SKM-1 treated with dmso at 0.1 percent for 144 hours (cell line): Measurements from ENCODE around the gene FGF6.
A peak's percentile ranks its signal among the peaks of the same experiment; 100 is the strongest.

Experiments
- DNase-seq: peaks from one replicate; lab custom pipeline; 2025; ENCODE audit not compliant: unreplicated experiment; lab: John Stamatoyannopoulos, UW

Gene FGF6

GRCh38 chr12:4448371-4448940, 2.8 kb upstream of the FGF6 start:
- no peak for DNase-seq

DNA sequence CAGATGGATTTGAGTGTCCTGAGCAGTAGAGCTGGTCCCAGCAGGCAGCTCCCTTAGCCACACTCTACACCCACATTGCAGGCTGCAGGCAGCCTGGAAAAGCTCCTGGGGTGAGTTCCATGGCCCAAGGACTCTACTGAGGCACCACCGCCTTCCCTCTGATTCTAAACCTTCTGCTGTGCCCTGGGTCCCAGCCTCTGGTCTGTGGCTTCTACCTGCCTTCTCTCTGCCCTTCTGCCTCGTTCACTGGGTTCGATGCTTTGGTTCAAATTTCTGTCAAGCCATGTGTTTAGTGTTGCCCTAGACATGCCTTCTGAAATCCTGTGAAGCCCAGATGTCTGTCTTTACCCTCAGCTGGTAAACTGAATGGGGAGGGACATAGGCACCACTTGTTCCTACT, 1.5 kb upstream of the FGF6 start:
- DNase-seq = no peak

- DNase-seq = no peak
Observed at GRCh38 chr12:4446335-4446734, 720 bp upstream of the FGF6 start.

DNA sequence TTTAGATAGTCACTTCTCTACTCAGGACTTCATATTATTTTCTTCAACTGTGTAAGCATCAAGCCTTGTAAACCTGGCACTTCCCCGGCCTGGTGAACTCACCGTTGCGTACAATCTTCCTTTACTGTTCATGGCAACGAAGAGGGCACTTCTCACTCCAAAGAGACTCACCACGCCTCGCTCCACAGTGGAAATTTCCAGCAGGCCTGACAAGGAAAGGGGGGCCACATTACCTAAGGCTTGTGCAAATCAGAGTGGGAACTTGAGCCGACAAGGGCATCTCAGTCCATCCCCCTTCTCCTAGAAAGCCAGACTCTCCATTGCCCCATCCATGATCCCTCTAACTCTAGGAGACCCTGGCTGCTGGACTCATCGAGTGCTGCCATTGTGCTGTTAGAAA, 1.6 kb downstream of the FGF6 start:
- DNase-seq = no peak

GRCh38 chr12:4443616-4444015, 2.0 kb downstream of the FGF6 start:
- no peak for DNase-seq

GRCh38 chr12:4441355-4442335, 4.0 kb downstream of the FGF6 start:
- DNase-seq = no peak

- no peak for DNase-seq
Observed at GRCh38 chr12:4440187-4440941, 5.3 kb downstream of the FGF6 start.

- DNase-seq = no peak
Observed at GRCh38 chr12:4439736-4440135, 5.9 kb downstream of the FGF6 start.

DNA sequence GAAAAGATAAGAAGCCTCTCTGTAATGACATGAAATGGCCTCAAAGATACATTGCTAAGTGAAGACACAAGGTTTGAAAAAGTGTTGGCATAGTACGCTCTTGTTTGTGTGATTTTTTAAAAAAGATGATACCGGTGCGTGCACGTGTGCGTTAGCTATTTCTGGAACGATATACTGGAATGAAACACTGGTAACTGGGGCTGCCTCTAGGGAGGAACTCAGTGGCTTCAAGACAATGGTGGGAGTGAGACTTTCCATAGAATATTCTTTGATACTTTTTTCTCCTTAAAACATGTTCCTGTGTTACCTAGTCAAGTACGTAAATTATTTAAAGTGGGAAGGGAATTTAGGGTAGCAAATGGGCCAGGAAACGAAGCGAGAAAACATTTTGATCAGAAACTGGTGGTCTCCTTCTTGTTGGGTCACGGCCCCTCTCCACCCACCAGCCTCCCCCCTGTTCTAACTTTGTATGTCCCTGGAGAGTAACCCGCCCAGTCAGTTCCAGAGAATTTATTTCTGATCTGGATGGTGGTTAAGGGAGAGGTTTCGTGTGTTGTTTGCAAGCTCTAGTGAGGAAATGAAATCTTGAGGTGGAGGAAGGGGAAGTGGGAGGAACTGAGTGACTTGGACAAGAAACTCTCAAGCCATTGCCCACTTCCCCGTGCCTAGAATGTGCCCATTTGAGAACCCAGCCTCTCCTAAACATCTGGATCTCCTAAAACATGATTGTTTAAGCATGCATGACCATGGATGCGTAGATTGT, 6.6 kb downstream of the FGF6 start:
- peak; percentile 72 for DNase-seq

GRCh38 chr12:4435537-4435936, 10.1 kb downstream of the FGF6 start:
- DNase-seq = no peak

DNA sequence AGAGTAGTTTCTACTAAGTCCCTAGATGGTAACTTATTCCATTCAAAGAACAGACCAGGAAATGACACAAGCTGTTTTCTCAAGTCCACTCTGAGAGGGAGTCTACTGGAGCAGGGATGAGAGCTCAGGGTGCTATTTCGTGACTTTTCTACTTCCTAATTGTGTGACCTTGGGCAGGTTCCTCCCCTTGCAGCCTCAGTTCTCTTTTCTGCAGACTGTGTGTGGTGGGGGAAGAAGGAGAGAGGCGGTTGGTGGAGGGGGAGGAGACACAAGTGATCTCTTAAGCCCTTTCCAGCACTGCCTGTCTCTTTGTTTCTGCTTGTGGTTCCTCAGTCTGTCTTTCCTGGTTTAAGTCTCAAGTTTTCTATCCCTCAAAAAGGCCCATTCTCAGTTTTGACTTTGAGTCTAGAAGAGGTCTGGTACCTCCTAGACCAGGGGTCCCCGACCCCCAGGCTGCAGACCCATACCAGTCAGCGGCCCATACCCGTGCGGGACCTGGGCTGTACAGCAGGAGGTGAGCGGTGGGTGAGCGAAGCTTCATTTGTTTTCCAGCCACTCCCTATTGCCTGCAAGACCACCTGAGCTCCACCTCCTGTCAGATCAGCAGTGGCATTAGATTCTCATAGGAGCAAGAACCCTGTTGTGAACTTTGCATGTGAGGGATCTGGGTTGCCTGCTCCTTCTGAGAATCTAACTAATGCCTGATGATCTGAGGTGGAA, 10.7 kb downstream of the FGF6 start:
- DNase-seq = peak; percentile 84

DNA sequence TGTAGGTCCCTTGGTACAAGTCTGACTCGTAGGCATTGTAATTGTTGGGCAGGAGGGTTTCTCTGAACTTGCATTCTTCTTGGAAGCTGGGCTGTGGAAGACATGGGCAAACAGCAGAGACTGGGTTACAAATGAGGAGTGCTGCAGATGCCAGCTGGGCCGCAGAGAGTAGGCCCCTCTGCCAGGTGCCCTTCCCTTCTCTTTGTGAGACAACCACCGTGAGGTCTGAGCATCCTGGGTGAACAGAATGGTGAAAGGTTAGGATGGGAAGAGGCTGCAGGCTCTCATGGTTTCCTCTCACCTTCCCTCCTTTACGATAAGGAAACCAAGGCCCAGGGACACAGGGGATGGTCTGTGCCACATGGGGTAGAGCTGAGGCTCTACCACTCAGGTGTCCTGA, 11.3 kb downstream of the FGF6 start:
- DNase-seq = no peak

DNA sequence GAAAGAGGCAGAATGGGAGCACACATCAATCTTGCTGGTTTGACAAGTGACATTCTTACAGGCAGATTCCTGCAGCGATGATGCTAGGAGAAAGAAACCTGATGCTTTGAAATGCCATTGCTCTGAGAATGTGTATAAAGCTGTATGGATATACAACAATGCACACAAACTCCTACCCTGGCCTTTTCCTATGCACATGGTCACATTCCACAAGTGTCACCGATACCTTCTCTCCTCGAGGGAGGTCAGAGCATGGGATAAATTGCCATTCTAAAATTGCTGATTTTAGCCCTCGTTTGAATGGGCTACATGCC, 11.9 kb downstream of the FGF6 start:
- no peak for DNase-seq

DNA sequence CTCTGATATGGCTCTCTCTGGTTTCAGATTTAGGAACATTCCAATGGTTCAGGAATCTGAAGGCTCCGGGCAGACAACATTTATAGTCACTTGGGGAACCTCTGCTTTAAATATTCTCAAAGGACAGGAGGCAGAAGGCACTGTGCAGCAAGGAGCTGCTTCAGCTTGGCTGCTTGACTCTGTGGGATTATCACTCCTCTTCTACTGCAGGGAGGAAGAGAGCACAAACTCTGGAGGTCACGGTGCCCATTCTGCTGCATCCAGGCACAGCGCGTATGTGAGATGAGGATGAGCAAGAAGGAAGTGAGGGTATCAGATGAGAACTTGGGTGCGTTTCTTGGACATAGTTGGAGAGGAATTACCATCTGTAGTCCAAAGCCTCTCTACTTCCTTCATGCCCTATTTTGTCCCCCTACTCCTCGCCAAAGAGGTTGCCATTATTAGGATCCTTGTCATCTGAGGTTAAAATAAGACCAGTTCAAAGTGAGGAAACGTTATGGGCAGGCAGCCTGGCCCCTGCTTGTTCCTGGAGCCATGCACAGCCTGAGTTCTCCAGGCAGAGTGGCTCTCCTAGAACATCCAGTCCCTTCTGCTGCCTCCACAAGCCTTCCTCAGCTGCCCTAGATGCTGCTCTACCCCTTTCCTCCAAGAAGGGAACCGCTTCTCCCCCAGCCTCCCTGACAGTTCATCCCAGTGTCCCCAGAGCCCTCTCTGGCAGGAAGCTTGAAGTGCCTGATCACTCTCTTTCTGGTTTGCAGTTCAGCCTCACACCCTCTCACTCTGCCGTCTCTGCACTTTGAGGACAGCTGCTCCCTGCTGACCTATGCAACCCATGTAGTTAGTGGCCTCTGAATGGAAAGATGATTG, 12.5 kb downstream of the FGF6 start:
- no peak for DNase-seq

- no peak for DNase-seq
Observed at GRCh38 chr12:4431866-4432265, 13.7 kb downstream of the FGF6 start.

DNA sequence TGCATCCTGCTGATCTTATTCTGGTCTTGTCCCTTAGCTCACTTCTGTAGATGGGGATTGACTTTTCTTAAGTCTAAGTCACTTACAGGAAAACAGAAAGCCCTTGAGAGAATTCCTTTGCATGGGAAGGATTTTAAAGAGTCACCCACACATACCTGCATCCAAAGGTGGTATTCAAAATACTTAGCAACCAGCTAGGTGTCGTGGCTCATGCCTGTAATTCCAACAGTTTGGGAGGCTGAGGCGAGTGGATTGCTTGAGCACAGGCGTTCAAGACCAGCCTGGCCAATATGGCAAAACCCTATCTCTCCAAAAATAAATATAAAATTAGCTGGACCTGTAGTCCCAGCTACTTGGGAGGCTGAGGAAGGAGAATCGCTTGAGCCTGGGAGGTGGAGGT, 14.2 kb downstream of the FGF6 start:
- no peak for DNase-seq

DNA sequence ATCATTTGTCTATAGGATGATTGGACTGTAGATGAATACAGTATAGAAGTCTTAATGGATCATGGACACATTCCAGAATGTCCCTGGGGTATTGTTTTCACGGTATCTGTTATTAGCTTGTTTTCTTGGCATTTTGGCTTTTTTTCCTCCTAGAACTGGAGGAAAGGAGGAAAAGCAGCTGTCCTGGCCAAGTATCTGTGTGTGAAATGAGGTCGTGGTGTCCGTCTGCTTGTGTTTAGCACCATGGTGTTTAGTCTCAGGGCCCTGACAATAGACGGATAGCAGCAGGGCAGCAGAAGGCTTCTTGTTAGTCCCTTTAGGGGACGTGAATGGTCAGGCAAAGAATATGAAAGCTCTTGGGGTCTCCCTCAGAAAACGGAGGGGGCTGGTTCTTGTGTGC, 21.2 kb downstream of the FGF6 start:
- DNase-seq = no peak

DNA sequence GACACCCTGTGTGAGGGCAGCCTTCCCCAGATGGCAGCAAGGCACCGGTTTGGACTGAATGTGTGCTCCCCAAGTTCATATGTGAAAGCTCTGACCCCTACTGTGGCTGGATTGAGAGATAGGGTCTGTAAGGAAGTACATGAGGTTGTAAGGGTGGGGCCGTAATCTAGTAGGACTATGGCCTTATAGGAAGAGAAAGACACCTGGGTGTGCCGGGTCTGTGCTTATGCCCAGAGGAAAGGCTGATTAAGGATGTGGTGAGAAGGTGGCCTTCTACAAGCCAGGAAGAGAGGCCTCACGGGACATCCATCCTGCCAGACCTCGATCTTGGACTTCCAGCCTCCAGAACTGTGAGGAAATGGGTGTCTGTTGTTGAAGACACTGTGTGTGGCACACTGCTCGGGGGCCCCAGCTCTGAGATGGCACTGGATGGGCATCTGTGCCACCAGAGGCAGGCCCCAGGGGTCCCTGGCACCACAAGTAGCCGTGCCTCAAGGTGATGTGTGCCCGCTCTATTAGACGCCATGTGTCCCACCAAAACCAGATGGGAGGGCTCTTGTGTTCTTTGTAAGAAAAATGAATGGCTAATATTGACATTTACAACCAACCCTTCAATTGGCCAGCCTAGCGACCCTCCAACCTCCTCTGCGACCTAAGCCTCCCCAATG, 22.0 kb downstream of the FGF6 start:
- no peak for DNase-seq

DNA sequence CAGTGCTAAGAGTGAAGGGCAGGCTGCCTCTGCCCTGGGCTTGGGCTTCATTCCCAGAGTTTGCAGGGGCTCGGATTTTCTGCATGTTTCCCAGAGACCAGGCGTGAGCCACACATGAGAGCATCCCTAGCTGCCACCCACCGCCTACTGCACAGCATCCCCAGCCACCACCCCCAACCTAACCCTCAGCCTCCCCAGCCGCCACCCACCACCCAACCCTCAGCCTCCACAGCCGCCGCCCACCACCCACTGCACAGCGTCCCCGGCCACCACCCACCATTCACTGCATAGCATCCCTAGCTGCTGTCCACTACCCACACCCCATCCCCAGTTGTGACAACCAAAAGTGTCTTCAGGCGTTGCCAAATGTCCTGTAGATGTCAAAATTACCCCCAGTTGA, 22.6 kb downstream of the FGF6 start:
- no peak for DNase-seq
